SHP77 (cell line): ENCODE results near the gene ZNF117.
A peak's percentile ranks its signal among the peaks of the same experiment; 100 is the strongest.
"Not testable (repeated sequence)": the region's sequence is repeated elsewhere in the genome, so short reads cannot be mapped to it uniquely, and the experiment has no call there.

Source experiments
- DNase-seq, 2 experiments: peaks; one replicate each; lab custom pipeline; 2025; lab: John Stamatoyannopoulos, UW

The ZNF117 gene

DNA sequence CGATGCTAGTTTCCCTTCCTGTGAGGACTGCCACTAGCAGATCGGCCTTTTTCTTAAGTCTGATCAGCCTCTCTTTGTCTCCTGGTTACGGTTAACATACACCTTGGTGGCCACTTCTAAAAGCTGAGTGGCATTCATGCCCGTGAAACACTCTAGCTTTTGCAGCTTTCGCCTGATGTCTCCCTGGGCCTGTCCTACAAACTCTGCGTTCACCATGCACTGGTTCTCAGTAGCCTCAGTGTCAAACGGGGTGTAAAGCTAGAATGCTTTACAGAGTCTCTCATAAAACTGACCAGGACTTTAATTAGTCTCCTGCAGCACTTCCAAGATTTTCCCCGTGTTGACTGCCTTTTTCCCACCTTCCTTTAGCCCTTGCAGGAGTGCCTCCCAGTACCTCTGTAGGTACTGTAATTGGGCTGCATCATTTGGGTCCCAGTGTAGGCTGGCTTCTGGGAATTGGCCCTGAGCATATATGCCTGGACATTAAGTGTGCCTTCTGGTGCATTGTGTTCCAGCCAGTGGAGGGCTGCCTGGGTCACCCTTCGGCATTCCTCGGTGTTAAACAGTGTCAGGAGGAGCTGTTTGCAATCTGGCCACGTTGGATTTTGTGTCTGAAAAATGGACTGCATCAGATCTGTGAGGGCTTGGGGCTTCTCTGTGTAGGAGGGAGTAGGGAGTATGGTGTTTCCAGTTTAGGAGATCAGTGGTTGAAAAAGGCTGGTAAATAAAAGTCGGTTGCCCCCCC, 6.5 kb upstream of the ZNF117 start:
- DNase-seq = no peak

DNA sequence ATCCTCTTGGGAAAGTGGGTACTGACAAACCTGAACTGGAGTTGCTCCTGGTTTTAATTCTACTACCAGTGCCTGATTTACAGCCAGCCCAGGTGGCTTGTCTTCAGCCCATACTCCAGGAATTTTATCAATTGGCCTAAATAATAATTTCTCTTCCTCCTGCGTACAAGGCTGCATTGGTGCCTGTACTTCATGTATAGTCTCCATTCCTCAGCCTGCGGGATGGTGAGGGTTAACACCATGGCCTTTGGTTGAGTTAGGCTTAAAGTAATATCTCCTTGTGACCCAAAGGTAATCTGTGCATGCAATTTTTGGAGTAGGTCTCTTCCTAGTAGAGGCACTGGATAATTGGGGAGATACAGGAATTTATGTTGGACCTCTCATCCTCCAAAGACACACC, 5.5 kb upstream of the ZNF117 start:
- no peak for DNase-seq

DNA sequence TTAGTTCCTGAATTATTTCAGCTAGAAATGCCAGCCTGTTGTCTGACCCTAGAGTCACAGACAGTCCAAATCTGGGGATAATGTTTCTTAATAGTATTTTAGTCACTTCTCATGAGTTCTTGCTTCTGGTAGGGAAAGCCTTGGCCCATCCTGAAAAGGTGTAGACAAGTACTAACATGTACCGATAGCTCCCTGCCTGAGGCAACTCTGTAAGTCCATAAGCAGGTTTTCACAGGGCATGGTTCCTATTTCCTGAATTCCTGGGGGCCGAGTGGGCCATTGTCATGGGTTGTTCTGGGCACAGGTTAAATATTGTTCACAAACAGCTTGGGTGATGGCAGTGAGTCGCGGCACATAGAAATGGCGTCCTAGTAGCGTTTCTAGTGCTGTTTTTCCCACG, 3.1 kb upstream of the ZNF117 start:
- no peak for DNase-seq

DNA sequence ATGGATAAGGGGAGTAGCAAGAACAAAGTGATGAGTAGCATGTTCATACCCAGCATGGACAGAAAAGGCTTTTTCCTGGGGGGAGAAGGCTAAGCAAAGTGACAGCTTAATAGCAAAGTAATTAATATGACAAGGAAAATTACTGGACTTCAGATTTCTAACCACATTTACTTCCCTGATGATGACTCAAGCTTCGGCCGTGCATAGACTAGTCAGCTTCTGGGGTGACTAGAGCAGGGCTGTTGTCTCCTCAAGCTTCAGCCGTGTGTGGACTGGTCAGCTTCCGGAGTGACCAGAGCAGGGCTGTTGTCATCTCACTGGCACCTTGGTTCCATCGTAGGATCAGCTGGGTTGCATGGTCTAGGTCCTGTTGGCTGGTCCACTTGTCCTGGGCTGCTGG, 2.1 kb upstream of the ZNF117 start:
- DNase-seq = no peak

DNA sequence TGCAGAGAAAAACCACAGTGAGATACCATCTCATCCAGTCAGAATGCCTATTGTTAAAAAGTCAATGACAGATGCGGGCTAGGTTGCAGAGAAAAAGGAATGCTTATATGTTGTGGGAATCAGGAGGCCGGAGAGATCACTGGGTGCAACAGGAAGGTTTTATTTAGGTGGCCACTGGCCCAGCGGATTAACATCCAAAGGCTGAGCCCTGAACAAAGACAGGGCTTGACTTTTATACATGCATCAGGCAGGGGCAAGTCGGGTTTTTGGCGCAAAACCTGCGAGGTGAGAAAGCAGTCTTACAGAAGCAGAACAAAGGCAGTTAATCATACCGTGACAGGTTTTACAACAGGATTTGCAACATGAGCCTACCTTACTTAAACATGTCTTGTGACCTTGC, 620 bp downstream of the ZNF117 start:
- no peak for DNase-seq

DNA sequence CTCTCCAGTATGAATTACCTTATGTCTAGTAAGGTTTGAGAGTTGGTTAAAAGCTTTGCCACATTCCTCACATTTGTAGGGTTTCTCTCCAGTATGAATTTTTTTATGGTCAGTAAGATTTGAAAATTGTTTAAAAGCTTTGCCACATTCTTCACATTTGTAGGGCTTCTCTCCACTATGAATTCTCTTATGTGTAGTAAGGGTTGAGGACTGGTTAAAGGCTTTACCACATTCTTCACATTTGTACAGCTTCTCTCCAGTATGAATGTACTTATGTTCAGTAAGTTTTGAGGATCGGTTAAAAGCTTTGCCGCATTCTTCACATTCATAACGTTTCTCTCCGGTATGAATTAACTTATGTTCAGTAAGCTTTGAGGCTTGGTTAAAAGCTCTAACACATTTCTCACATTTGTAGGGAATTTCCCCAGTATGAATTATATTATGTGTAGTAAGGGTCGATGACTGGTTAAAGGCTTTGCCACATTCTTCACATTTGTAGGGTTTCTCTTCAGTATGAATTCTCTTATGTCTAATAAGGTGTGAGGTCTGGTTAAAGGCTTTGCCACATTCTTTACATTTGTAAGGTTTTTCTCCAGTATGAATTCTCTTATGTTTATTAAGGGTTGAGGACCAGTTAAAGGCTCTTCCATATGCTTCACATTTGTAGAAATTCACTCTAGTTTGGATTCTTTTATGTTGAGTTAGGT, 12.2 kb downstream of the ZNF117 start:
- DNase-seq = no peak

DNA sequence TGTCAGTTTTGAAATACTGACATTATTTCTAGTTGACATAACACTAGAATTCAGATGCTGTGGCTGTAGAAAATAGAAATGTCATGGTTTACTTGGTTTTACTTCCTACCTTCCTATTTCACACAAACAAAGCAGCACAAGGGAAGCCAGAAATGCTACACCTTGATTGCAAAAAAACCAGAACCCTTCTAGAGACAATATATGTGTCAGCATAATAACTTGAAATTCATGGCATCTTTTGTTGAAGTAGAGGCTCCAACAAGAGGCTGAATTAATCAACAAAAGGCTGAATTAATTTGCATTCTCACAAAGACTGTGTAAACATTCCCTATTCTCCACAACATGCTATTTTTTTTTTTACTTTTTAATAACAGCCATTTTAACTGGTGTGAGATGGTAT, 25.2 kb downstream of the ZNF117 start:
- DNase-seq = no peak

DNA sequence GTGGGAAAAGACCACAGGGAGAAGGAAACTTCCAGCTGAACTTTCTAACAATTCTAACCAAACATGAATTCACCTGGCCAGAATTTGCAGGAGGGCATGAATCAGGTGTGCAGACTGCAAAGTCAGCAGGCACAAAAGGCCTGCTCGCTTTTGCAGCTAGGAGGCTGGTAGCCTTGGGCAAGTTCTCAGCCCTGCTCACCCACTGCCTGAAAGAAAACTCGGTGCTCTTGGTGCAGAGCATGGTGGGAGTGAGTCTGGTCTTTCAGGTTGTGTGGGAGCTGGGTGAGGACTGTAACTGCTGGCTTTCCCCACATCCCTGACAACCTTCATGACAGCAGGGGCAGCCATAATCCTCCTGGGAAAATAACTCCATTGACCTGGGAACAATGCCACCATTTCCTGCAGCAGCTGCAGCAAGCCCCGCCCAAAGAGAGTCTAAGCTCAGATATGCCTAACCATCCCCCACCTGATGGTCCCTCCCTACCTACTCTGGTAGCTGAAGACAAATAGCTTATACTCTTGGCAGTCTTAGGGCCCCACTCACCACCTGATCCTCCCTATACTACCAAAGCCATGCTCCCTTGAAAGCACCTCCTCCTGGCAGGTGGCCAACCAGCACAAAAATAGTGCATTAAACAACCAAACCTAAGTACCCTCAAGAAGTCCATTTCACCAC, 31.6 kb downstream of the ZNF117 start:
- DNase-seq = peak; percentile 75 to 87

DNA sequence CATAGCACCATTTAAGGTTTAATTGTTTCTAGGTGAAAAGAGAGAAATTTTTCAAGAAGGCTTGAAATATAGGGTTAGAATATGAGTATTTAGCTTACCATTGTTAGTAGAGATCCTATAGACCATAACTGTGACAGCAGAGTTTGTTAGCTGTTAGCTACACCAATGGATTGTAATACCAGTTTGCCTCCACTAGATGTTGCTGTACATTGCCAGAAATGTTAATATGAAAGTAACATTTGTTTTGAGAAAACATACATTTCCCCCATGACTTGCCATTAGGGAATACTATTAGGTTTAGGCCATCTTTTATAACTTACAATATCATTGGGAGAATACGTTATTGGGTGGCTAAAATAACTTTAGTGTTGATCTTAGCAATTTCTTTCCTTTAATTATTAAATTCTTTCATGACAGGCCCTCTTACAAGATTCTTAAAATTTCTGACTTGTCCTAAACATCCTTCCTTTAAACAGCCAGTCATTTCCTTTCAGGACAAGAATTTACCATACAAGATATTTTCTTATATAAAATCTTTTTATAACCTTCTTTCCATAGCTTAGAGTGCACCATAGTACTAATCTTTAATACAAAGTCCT, 39.5 kb downstream of the ZNF117 start:
- peak; percentile 39 to 53 for DNase-seq

DNA sequence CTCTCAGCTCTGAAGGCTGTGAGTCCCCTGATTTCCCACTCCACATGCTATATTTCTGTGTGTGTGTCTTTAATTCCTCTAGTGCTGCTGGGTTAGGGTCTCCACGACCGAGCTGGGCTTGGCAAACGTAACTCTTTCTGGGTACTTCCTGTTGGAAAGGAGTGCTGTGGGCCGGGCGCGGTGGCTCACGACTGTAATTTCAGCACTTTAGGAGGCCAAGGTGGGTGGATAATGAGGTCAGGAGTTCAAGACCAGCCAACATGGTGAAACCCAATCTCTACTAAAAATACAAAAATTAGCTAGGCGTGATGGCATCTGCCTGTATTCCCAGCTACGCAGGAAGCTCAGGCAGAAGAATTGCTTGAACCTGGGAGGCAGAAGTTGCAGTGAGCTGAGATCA, 40.2 kb downstream of the ZNF117 start:
- DNase-seq = not testable (repeated sequence)

DNA sequence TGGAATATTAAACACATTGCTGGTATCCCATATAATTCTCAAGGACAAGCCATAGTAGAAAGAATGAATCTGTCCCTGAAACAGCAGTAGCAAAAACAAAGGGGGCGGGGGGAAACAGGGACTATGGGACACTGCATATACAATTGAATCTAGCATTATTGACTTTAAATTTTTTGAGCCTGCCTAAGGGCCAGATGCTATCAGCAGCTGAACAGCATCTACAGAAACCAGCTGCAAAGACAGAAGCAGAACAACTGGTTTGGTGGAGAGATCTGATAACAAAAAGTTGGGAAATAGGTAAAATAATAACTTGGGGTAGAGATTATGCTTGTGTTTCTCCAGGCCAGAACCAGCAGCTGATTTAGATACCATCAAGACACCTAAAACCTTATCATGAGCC, 42.1 kb downstream of the ZNF117 start:
- not testable (repeated sequence) for DNase-seq

DNA sequence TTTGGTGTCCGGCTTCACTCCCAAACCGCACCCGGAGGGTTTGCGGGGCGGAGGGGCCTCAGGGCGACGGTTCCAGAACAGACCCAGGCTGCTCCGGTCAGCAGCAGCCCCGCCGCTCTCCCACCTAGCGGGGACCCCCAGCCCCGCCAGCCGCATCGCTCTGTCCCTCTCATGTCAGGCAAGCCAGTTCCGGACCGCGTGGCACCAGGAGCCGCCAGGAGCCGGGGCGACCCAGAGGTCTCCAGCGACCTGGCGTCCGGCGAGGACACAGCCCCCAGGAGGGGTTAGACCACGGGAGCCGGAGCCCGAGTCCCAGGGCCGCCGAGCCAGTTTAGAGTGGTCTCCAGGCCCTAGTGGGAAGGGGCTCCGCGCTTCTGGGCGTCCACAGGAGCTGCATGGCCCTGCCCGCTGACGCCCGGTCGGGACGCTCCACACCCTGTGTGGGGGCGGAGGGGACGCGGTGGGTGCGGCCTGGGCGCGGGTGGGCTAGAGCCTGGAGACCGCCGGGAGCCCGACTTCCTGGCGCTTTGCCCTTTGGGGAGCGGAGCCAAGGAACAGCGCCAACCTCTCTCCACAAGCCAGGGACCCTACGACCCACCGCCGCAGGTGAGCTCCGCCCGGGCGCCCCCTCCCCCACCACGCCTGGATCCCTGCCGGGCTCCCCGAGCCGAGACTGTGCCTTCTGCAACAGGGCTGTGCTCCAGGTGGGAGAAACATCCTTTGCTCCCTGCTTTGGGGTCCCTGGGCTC, 43.4 kb downstream of the ZNF117 start:
- no peak for DNase-seq

DNA sequence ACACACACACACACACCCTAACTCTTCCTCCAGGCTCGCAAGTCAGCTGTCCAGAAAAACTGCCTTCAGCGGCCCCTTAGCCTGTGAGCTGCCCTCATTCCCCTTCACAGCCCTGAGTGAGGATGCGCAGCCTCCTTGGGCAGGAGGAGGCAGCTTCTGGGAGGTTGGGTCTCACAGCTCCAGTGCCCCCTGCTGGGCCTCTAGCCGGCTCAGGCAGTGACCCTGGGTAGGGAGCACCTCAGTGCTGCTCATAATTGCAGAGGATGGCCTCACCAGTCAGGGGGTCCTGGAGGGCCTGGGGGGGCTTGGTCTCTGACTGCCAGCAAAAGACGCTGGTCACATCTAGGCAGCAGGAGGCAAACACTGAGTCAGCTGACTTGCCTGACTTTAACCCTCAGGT, 44.1 kb downstream of the ZNF117 start:
- peak in 1 of 2 experiments; percentile 33 for DNase-seq

DNA sequence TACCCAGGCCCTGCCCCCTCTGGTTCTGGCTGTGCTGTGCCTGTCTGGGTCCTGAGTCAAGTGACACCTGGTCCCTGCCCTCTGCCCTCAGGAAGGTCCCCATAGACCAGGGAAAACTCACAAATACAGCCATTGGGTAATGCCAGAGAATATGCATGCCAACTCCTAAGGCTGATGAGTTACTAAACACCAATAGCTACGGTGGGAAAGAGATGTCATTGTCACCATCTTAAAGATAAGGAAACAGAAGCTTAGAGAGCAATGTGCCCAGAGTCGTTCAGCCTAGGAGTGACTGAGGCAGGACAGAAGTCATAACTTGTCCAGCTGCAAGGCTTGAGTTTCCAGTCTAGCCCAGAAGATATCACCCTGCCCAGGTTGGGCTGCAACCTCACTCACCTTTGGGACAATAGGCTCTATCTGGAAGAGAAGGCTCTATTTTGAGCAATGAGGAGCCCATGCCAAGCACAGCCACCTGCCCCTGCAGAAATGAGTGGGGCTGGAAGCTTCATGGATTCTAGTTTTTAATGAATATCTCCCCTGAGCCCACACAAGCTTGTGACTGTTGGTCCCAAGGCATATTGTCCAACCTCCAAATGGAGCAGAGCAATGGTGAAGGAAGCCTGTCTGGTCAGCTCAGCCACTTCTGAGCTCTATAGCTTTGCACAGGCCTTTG, 45.2 kb downstream of the ZNF117 start:
- no peak for DNase-seq

DNA sequence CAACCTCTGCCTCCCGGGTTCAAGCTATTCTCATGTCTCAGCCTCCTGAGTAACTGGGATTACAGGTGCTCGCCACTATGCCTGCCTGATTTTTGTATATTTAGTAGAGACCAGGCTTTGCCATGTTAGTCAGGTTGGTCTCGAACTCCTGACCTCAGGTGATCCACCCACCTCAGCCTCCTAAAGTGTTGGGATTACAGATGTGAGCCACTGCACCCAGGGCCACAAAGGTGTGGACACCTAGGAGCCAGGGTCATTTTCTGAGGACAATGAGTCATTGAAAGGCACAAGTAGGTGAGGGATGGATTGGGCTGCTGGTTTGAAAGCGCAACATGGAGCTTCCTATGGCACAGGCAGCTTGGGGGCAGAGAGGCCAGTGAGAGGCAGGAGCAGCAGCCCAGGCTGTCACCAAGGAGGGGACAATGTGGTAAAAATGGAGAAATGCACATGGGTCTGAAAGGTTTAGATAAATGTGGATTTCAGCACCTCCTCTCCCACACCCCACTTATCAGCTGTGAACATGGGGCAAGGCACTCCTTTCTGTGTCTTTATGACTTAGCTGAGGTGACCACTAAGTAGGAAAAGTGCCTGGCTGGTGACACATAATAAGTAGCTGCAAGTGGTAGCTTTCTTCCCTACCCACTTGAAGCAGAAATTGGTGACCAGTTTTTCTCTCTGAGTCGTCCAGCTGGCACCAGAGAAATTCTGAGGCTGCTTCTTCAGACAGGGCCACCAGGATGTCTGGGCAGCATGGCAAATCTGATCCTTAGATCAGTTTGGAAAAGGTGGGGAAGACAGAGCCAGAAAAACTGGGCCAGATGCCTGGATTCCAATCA, 46.0 kb downstream of the ZNF117 start:
- DNase-seq = not testable (repeated sequence)

DNA sequence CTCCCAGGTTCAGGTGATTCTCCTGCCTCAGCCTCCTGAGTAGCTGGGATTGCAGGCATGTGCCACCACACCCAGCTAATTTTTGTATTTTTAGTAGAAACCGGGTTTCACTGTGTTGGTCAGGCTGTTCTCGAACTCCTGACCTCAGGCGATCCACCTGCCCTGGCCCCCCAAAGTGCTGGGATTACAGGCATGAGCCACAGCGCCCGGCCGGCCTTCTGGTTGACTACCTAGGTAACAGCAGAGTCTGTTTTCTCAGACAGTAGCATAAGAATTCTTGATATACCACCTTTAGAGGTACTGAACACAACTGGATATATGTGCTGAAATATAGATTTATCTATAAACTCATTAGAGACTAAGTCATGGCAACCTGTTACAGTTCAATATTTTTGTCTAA, 50.8 kb downstream of the ZNF117 start:
- not testable (repeated sequence) for DNase-seq

DNA sequence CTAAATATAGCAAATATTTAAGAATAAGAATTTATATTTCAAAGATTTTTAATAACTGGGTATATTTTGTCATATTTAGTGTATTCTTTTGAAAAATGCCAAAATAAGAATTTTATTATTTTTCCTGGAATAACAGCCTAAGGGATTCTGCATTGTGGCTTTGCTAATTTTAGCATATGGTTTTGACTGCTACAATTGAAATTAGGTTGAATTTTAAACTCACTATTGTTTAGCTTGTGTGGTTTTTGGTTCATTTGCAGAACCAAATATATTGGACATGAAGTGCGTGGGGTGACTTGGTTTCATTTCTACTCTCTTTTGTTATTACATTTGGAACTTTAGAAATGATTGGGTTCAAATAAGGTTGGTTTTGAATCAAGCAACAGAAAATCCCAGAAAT, 52.3 kb downstream of the ZNF117 start:
- no peak for DNase-seq

DNA sequence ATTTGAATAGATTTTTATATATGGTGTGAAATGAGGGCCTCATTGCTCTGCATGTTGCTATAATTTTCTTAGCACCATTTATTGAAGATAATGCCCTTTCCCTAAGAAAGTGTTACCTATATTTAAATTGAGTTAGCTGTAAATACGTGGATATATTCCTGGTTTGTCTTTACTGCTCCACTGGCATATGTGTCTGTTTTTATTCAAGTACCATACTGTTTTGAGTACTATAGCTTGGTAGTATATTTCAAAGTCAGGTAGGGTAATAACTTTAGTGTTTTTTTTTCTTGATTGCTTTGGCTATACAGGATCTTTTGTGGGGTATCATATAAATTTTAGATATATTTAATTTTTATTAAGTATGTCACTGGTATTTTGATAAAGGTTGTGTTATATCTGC, 56.4 kb downstream of the ZNF117 start:
- no peak for DNase-seq

DNA sequence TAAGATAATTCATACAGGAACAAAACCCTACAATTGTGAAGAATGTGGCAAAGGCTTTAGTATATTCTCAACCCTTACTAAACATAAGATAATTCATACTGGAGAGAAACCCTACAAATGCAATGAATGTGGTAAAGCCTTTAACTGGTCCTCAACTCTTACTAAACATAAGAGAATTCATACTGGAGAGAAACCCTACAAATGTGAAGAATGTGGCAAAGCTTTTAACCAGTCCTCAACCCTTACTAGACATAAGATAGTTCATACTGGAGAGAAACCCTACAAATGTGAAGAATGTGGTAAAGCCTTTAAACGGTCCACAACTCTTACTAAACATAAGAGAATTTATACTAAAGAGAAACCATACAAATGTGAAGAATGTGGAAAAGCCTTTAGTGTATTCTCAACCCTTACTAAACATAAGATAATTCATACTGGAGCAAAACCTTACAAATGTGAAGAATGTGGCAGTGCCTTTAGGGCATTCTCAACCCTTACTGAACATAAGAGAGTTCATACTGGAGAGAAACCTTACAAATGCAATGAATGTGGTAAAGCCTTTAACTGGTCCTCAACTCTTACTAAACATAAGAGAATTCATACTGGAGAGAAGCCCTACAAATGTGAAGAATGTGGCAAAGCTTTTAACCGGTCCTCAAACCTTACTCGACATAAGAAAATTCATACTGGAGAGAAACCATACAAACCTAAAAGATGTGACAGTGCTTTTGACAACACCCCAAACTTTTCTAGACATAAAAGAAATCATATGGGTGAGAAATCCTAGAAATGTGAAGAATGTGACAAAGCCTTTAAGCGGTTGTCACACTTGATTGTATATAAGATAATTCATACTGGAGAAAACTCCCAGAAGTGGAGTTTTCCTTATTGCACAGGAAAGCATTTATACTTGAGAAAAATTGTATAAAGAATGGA, 62.3 kb downstream of the ZNF117 start:
- DNase-seq = not testable (repeated sequence)
